HepG2 (cell line): Measurements from ENCODE around the gene ARL6. TPM values are rescaled to one million over a fixed set of nuclear protein-coding genes. Genes with fewer than 3 reads are reported as not detected.

Experiments used
- ETV6 ChIP-seq: sonication (generic); formaldehyde crosslinking; conservative IDR thresholded peaks from 2 replicates; pipeline ENCODE4 v1.4.0; 2020; ENCODE audit warnings: missing genetic modification reagents
- FOXK2 ChIP-seq: fragments of 450-650 bp; IDR thresholded peaks from 2 replicates; pipeline ENCODE4 v1.6.1; 2016
- GPBP1L1 ChIP-seq: sonication (generic); formaldehyde crosslinking; IDR thresholded peaks from 2 replicates; pipeline ENCODE4 v1.5.0; 2020; ENCODE audit warnings: mild to moderate bottlenecking, missing genetic modification reagents
- KMT2A ChIP-seq: sonication (generic); formaldehyde crosslinking; IDR thresholded peaks from 2 replicates; pipeline ENCODE4 v1.4.0; 2020; ENCODE audit warnings: missing genetic modification reagents
- NR2F2 ChIP-seq: IDR thresholded peaks from 2 replicates; pipeline ENCODE4 v1.6.1; 2012; ENCODE audit warnings: low read depth, inconsistent platforms, borderline replicate concordance
- PHF8 ChIP-seq: sonication (generic); formaldehyde crosslinking; IDR thresholded peaks from 2 replicates; pipeline ENCODE4 v1.5.0; 2020; ENCODE audit warnings: missing genetic modification reagents
- PITX1 ChIP-seq: sonication (generic); formaldehyde crosslinking; IDR thresholded peaks from 2 replicates; pipeline ENCODE4 v1.5.1; 2020; ENCODE audit warnings: mild to moderate bottlenecking, missing genetic modification reagents
- PRPF4 ChIP-seq: fragments of 200-400 bp; formaldehyde crosslinking; IDR thresholded peaks from 2 replicates; pipeline ENCODE4 v1.6.1; 2016; ENCODE audit warnings: low read length, low read depth; ENCODE audit not compliant: poor library complexity, severe bottlenecking
- TBX3 ChIP-seq: fragments of 450-650 bp; IDR thresholded peaks from 2 replicates; pipeline ENCODE4 v1.6.1; 2017; ENCODE audit warnings: antibody characterized with exemption, mild to moderate bottlenecking, inconsistent platforms, borderline replicate concordance
- ZBTB21 ChIP-seq: sonication (generic); formaldehyde crosslinking; IDR thresholded peaks from 2 replicates; pipeline ENCODE4 v1.4.0; 2020; ENCODE audit warnings: missing genetic modification reagents
- ZFP36L1 ChIP-seq: sonication (generic); formaldehyde crosslinking; IDR thresholded peaks from 2 replicates; pipeline ENCODE4 v1.8.0; 2022; ENCODE audit warnings: mild to moderate bottlenecking, missing genetic modification reagents, moderate library complexity
- ZMAT3 ChIP-seq: sonication (generic); formaldehyde crosslinking; conservative IDR thresholded peaks from 2 replicates; pipeline ENCODE4 v1.7.0; 2021; ENCODE audit warnings: missing genetic modification reagents
- ZNF274 ChIP-seq: sonication (generic); formaldehyde crosslinking; IDR thresholded peaks from 2 replicates; pipeline ENCODE4 v1.5.1; 2020; ENCODE audit warnings: mild to moderate bottlenecking, missing genetic modification reagents
- ZNF547 ChIP-seq: sonication (generic); formaldehyde crosslinking; IDR thresholded peaks from 2 replicates; pipeline ENCODE4 v1.5.1; 2020; ENCODE audit warnings: mild to moderate bottlenecking, missing genetic modification reagents
- ZNF724P ChIP-seq: sonication (generic); formaldehyde crosslinking; IDR thresholded peaks from 2 replicates; pipeline ENCODE4 v1.8.0; 2022; ENCODE audit warnings: missing genetic modification reagents, borderline replicate concordance
- ZNF784 ChIP-seq: sonication (generic); formaldehyde crosslinking; IDR thresholded peaks from 2 replicates; pipeline ENCODE4 v1.5.1; 2020; ENCODE audit warnings: missing genetic modification reagents, mild to moderate bottlenecking, borderline replicate concordance
- polyA plus RNA-seq, 8 experiments: library from polyadenylated mRNA; depleted of rRNA in 3 of 8; stranded (reverse) in 7 of 8; unstranded in 1 of 8; fragments of >200 nt; fragmentation: Illumina TruSeq in 4 of 8; extraction: Trizol in 4 of 8; gene quantifications; 2 replicates each; pipeline versions ENCODE4 v1.2.1 to v1.2.3, GENCODE V29; 2011 to 2016; ENCODE audit warnings: low read depth in 4 of 8, missing spikeins in 1 of 8, mixed read lengths in 1 of 8; ENCODE audit not compliant: insufficient read depth in 1 of 8
- total RNA-seq, 5 experiments: library from RNA; depleted of rRNA; stranded (reverse); fragments of >200 nt; fragmentation: Illumina TruSeq; extraction: Trizol; gene quantifications; 2 replicates each; pipeline ENCODE4 v1.2.3, GENCODE V29; 2016; ENCODE audit warnings: low read depth in 1 of 5
- TF ChIP-seq, protein P1 (sequence below): sonication (generic); formaldehyde crosslinking; IDR thresholded peaks from 2 replicates; pipeline ENCODE4 v1.5.0; 2020; ENCODE audit warnings: missing genetic modification reagents
- TF ChIP-seq, protein P2 (sequence below): sonication (generic); formaldehyde crosslinking; IDR thresholded peaks from 2 replicates; pipeline ENCODE4 v1.4.0; 2020; ENCODE audit warnings: missing genetic modification reagents
- TF ChIP-seq, protein P3 (sequence below): sonication (generic); formaldehyde crosslinking; IDR thresholded peaks from 2 replicates; pipeline ENCODE4 v1.8.0; 2022; ENCODE audit warnings: mild to moderate bottlenecking, missing genetic modification reagents, moderate library complexity
- TF ChIP-seq, protein P4 (sequence below): IDR thresholded peaks from 2 replicates; pipeline ENCODE4 v1.4.0; 2020; ENCODE audit warnings: mild to moderate bottlenecking, missing genetic modification reagents

ARL6 gene
- total and polyA plus RNA-seq, 2 of the 13 experiments (the other 11 are each of a cell fraction or from before 2014, with no cell fraction given) = 1.3 to 3.7 TPM

- TF ChIP-seq, protein P1, sequence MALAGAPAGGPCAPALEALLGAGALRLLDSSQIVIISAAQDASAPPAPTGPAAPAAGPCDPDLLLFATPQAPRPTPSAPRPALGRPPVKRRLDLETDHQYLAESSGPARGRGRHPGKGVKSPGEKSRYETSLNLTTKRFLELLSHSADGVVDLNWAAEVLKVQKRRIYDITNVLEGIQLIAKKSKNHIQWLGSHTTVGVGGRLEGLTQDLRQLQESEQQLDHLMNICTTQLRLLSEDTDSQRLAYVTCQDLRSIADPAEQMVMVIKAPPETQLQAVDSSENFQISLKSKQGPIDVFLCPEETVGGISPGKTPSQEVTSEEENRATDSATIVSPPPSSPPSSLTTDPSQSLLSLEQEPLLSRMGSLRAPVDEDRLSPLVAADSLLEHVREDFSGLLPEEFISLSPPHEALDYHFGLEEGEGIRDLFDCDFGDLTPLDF = no peak
- TF ChIP-seq ZNF547 = peak; percentile 29
- TF ChIP-seq PHF8 = peak; percentile 67
- no peak for TF ChIP-seq ZNF724P (CRISPR knock-in tag)
- no peak for TF ChIP-seq NR2F2
- peak; percentile 67; the same call in 1 of the 2 replicates for TF ChIP-seq KMT2A (CRISPR knock-in tag)
- TF ChIP-seq, protein P2, sequence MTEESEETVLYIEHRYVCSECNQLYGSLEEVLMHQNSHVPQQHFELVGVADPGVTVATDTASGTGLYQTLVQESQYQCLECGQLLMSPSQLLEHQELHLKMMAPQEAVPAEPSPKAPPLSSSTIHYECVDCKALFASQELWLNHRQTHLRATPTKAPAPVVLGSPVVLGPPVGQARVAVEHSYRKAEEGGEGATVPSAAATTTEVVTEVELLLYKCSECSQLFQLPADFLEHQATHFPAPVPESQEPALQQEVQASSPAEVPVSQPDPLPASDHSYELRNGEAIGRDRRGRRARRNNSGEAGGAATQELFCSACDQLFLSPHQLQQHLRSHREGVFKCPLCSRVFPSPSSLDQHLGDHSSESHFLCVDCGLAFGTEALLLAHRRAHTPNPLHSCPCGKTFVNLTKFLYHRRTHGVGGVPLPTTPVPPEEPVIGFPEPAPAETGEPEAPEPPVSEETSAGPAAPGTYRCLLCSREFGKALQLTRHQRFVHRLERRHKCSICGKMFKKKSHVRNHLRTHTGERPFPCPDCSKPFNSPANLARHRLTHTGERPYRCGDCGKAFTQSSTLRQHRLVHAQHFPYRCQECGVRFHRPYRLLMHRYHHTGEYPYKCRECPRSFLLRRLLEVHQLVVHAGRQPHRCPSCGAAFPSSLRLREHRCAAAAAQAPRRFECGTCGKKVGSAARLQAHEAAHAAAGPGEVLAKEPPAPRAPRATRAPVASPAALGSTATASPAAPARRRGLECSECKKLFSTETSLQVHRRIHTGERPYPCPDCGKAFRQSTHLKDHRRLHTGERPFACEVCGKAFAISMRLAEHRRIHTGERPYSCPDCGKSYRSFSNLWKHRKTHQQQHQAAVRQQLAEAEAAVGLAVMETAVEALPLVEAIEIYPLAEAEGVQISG (CRISPR knock-in tag) = no peak
- no peak for TF ChIP-seq GPBP1L1 (CRISPR knock-in tag)
- no peak for TF ChIP-seq ZFP36L1
- TF ChIP-seq ZNF274 = no peak
- TF ChIP-seq PITX1 (CRISPR knock-in tag) = 0 out of 2 replicates have a peak, but pooled peaks have one; percentile 35
- no peak; the same call in 1 of the 2 replicates for TF ChIP-seq ZNF784 (CRISPR knock-in tag)
- no peak for TF ChIP-seq ZBTB21 (CRISPR knock-in tag)
- TF ChIP-seq PRPF4 = no peak
- TF ChIP-seq ETV6 = no peak
- TF ChIP-seq, protein P3, sequence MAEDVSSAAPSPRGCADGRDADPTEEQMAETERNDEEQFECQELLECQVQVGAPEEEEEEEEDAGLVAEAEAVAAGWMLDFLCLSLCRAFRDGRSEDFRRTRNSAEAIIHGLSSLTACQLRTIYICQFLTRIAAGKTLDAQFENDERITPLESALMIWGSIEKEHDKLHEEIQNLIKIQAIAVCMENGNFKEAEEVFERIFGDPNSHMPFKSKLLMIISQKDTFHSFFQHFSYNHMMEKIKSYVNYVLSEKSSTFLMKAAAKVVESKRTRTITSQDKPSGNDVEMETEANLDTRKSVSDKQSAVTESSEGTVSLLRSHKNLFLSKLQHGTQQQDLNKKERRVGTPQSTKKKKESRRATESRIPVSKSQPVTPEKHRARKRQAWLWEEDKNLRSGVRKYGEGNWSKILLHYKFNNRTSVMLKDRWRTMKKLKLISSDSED (CRISPR knock-in tag) = no peak
- TF ChIP-seq ZMAT3 = no peak
- TF ChIP-seq FOXK2 = no peak
- TF ChIP-seq, protein P4, sequence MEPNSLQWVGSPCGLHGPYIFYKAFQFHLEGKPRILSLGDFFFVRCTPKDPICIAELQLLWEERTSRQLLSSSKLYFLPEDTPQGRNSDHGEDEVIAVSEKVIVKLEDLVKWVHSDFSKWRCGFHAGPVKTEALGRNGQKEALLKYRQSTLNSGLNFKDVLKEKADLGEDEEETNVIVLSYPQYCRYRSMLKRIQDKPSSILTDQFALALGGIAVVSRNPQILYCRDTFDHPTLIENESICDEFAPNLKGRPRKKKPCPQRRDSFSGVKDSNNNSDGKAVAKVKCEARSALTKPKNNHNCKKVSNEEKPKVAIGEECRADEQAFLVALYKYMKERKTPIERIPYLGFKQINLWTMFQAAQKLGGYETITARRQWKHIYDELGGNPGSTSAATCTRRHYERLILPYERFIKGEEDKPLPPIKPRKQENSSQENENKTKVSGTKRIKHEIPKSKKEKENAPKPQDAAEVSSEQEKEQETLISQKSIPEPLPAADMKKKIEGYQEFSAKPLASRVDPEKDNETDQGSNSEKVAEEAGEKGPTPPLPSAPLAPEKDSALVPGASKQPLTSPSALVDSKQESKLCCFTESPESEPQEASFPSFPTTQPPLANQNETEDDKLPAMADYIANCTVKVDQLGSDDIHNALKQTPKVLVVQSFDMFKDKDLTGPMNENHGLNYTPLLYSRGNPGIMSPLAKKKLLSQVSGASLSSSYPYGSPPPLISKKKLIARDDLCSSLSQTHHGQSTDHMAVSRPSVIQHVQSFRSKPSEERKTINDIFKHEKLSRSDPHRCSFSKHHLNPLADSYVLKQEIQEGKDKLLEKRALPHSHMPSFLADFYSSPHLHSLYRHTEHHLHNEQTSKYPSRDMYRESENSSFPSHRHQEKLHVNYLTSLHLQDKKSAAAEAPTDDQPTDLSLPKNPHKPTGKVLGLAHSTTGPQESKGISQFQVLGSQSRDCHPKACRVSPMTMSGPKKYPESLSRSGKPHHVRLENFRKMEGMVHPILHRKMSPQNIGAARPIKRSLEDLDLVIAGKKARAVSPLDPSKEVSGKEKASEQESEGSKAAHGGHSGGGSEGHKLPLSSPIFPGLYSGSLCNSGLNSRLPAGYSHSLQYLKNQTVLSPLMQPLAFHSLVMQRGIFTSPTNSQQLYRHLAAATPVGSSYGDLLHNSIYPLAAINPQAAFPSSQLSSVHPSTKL (CRISPR knock-in tag) = no peak
- no peak for TF ChIP-seq TBX3
Observed at GRCh38 chr3:97822359-97822775, 57.8 kb downstream of the ARL6 start (continued).
